Neural cell (in vitro differentiated cells): ENCODE data around the gene ANKRD65. TPM values are rescaled to one million over a fixed set of nuclear protein-coding genes. Genes with fewer than 3 reads are reported as not detected.

Experiments
- H2AFZ ChIP-seq: fragments of 200-600, 300-800 bp; sonication (generic), shearing (Covaris generic); 2 replicates; pipeline ENCODE4 v1.6.0; 2014; ENCODE audit warnings: low read depth, mild to moderate bottlenecking, antibody characterized with exemption, low read length, moderate library complexity
- H3F3A ChIP-seq: fragments of 200-600 bp; shearing (Covaris generic); 2 replicates; pipeline ENCODE4 v1.6.1; 2016; ENCODE audit warnings: mild to moderate bottlenecking, moderate library complexity, mixed read lengths, antibody characterized with exemption, low read length; ENCODE audit not compliant: insufficient read depth, poor library complexity, severe bottlenecking
- H3K27ac ChIP-seq: fragments of 200-600, 300-800 bp; sonication (generic), shearing (Covaris generic); 2 replicates; pipeline ENCODE4 v1.5.1; 2014; ENCODE audit warnings: mild to moderate bottlenecking, low read length, moderate library complexity
- H3K27me3 ChIP-seq: fragments of 300-800, 200-600 bp; sonication (generic), shearing (Covaris generic); 2 replicates; pipeline ENCODE4 v1.6.0; 2014; ENCODE audit warnings: mild to moderate bottlenecking, low read depth, low read length, moderate library complexity; ENCODE audit not compliant: insufficient read depth
- H3K36me3 ChIP-seq: fragments of 300-800, 200-600 bp; sonication (generic), shearing (Covaris generic); 2 replicates; pipeline ENCODE4 v1.5.1; 2014; ENCODE audit warnings: mild to moderate bottlenecking, antibody characterized with exemption, low read length, moderate library complexity; ENCODE audit not compliant: insufficient read depth
- H3K4me2 ChIP-seq: fragments of 300-800, 200-600 bp; sonication (generic), shearing (Covaris generic); 2 replicates; pipeline ENCODE4 v1.6.0; 2014; ENCODE audit warnings: mild to moderate bottlenecking, low read length
- H3K4me3 ChIP-seq: fragments of 300-800, 200-600 bp; sonication (generic), shearing (Covaris generic); 2 replicates; pipeline ENCODE4 v1.5.1; 2014; ENCODE audit warnings: mild to moderate bottlenecking, low read length, moderate library complexity
- H3K79me2 ChIP-seq: fragments of 200-600 bp; shearing (Covaris generic); replicated peaks from 2 replicates; pipeline ENCODE4 v1.6.0; 2014; ENCODE audit warnings: mild to moderate bottlenecking, low read length, moderate library complexity; ENCODE audit not compliant: insufficient read depth
- H3K9ac ChIP-seq: fragments of 300-800, 200-600 bp; sonication (generic), shearing (Covaris generic); 2 replicates; pipeline ENCODE4 v1.6.1; 2016; ENCODE audit warnings: mild to moderate bottlenecking, low read length, mixed read lengths
- H3K9me2 ChIP-seq: fragments of 200-600 bp; shearing (Covaris generic); 2 replicates; pipeline ENCODE4 v1.6.1; 2016; ENCODE audit warnings: mild to moderate bottlenecking, low read length, mixed read lengths; ENCODE audit not compliant: insufficient read depth
- H3K9me3 ChIP-seq: fragments of 200-600, 300-800 bp; sonication (generic), shearing (Covaris generic); 2 replicates; pipeline ENCODE4 v1.6.1; 2016; ENCODE audit warnings: mild to moderate bottlenecking, mixed run types, low read length, moderate library complexity, mixed read lengths
- H4K20me1 ChIP-seq: fragments of 200-600 bp; shearing (Covaris generic); 2 replicates; pipeline ENCODE4 v1.6.1; 2016; ENCODE audit warnings: mild to moderate bottlenecking, mixed run types; ENCODE audit not compliant: insufficient read depth
- EP300 ChIP-seq: fragments of 450-650 bp; conservative IDR thresholded peaks from 2 replicates; pipeline ENCODE4 v1.6.1; 2014; ENCODE audit warnings: antibody characterized with exemption, mild to moderate bottlenecking, moderate library complexity; ENCODE audit not compliant: poor library complexity, severe bottlenecking
- EZH2 ChIP-seq: fragments of 200-600, 300-800 bp; shearing (Covaris generic), sonication (generic); IDR thresholded peaks from 2 replicates; pipeline ENCODE4 v1.6.1; 2014; ENCODE audit warnings: antibody characterized with exemption, low read length, borderline replicate concordance, mild to moderate bottlenecking; ENCODE audit not compliant: insufficient read depth, poor library complexity, severe bottlenecking
- MXI1 ChIP-seq: fragments of 450-650 bp; conservative IDR thresholded peaks from 2 replicates; pipeline ENCODE4 v1.6.1; 2014; ENCODE audit warnings: antibody characterized with exemption, mild to moderate bottlenecking; ENCODE audit not compliant: poor library complexity, severe bottlenecking
- POLR2AphosphoS5 ChIP-seq: IDR thresholded peaks from 2 replicates; pipeline ENCODE4 v1.6.1; 2012
- RAD21 ChIP-seq: fragments of 450-650 bp; conservative IDR thresholded peaks from 2 replicates; pipeline ENCODE4 v1.6.1; 2014; ENCODE audit warnings: antibody characterized with exemption, mild to moderate bottlenecking, moderate library complexity
- SMC3 ChIP-seq: fragments of 450-650 bp; conservative IDR thresholded peaks from 2 replicates; pipeline ENCODE4 v1.6.1; 2014; ENCODE audit warnings: antibody characterized with exemption, mild to moderate bottlenecking, moderate library complexity; ENCODE audit not compliant: poor library complexity
- TAF1 ChIP-seq: IDR thresholded peaks from 2 replicates; pipeline ENCODE4 v1.6.1; 2012; ENCODE audit warnings: low read depth
- polyA plus RNA-seq: library from polyadenylated mRNA; depleted of rRNA; stranded (reverse); fragments of >200 nt; gene quantifications from 2 replicates; pipeline ENCODE4 v1.2.3, GENCODE V29; 2014
- TF ChIP-seq, protein P1 (sequence below): IDR thresholded peaks from 2 replicates; pipeline ENCODE4 v1.6.1; 2012; ENCODE audit warnings: borderline replicate concordance
- TF ChIP-seq, protein P2 (sequence below): fragments of 450-650 bp; IDR thresholded peaks from 2 replicates; pipeline ENCODE4 v1.5.1; 2014; ENCODE audit warnings: antibody characterized with exemption, mild to moderate bottlenecking, moderate library complexity; ENCODE audit not compliant: poor library complexity, severe bottlenecking

ANKRD65 gene
- polyA plus RNA-seq, 1 donor from 2014 or later, result not detected

DNA sequence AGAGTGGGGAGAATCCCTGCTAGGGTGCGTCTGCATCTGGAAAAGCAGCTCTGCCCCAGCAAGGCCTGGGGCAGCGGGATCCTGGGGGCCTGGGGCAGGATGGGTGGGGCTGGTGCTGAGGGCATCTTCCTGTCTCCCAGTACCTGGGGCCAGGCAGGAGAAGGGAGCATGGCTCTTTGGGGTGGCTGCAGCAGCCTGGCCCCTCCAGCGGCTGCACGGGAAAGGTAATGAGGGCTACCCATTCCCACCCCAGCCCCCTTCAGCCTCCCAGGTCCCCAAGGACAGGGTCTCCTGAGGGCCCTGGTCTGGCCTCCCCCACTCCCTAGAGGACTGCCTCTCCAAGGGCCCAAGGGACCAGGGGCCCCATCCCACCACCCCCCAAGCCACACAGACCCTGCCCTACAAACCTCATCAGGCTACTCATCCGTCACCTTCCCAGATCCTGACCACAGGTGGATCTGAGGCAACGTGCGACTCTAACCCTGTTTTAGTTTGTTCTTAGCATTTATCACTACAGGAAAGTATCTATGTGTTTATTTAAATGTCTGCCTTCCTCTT is 910 bp upstream of the ANKRD65 start:
- no peak for TF ChIP-seq SMC3
- no peak for TF ChIP-seq RAD21
- TF ChIP-seq, protein P1, sequence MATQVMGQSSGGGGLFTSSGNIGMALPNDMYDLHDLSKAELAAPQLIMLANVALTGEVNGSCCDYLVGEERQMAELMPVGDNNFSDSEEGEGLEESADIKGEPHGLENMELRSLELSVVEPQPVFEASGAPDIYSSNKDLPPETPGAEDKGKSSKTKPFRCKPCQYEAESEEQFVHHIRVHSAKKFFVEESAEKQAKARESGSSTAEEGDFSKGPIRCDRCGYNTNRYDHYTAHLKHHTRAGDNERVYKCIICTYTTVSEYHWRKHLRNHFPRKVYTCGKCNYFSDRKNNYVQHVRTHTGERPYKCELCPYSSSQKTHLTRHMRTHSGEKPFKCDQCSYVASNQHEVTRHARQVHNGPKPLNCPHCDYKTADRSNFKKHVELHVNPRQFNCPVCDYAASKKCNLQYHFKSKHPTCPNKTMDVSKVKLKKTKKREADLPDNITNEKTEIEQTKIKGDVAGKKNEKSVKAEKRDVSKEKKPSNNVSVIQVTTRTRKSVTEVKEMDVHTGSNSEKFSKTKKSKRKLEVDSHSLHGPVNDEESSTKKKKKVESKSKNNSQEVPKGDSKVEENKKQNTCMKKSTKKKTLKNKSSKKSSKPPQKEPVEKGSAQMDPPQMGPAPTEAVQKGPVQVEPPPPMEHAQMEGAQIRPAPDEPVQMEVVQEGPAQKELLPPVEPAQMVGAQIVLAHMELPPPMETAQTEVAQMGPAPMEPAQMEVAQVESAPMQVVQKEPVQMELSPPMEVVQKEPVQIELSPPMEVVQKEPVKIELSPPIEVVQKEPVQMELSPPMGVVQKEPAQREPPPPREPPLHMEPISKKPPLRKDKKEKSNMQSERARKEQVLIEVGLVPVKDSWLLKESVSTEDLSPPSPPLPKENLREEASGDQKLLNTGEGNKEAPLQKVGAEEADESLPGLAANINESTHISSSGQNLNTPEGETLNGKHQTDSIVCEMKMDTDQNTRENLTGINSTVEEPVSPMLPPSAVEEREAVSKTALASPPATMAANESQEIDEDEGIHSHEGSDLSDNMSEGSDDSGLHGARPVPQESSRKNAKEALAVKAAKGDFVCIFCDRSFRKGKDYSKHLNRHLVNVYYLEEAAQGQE, result no peak
- no peak for TF ChIP-seq MXI1
- no peak for TF ChIP-seq TAF1
- no peak for TF ChIP-seq EP300
- no peak for TF ChIP-seq EZH2
- TF ChIP-seq, protein P2, sequence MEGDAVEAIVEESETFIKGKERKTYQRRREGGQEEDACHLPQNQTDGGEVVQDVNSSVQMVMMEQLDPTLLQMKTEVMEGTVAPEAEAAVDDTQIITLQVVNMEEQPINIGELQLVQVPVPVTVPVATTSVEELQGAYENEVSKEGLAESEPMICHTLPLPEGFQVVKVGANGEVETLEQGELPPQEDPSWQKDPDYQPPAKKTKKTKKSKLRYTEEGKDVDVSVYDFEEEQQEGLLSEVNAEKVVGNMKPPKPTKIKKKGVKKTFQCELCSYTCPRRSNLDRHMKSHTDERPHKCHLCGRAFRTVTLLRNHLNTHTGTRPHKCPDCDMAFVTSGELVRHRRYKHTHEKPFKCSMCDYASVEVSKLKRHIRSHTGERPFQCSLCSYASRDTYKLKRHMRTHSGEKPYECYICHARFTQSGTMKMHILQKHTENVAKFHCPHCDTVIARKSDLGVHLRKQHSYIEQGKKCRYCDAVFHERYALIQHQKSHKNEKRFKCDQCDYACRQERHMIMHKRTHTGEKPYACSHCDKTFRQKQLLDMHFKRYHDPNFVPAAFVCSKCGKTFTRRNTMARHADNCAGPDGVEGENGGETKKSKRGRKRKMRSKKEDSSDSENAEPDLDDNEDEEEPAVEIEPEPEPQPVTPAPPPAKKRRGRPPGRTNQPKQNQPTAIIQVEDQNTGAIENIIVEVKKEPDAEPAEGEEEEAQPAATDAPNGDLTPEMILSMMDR, result no peak
- no peak for TF ChIP-seq POLR2AphosphoS5
- Histone ChIP-seq H3K4me2 (no peak overlapping the region), H3K9me3 (no peaks in the 10 kb centered on the region), H4K20me1 (no peaks in the 10 kb centered on the region), H3K79me2 (no peaks in the 10 kb centered on the region), H3K27ac (no peak overlapping the region), H3F3A (no peaks in the 10 kb centered on the region), H3K4me3 (no peak overlapping the region), H3K36me3 (no peaks in the 10 kb centered on the region), H3K27me3 (no peaks in the 10 kb centered on the region), H3K9me2 (no peaks in the 10 kb centered on the region), H3K9ac (no peak overlapping the region), H2AFZ (no peak overlapping the region)

DNA sequence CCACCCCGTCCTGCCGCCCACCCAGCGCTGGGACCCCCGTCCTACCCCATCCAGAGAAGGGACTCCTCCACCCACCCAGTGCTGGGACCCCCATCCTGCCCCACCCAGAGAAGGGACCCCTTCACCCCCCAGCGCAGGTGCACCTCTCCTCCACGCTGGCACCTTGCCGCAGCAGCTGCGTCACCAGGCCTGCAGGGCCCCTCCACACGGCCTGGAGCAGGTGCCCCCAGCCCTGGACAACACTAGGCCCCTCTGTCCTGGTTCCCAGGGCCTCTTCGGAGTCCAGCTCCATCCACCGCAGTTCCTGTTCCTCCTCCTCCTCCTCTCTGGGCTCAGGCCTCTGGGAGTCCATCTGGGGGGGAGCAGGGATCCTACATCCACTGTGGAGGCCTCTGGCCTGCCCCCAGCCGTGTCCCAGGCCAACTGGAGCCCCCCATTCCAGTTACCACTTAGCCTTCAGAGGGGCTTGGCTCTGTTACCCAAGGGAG is 378 bp downstream of the ANKRD65 start:
- Histone ChIP-seq H2AFZ (no peak overlapping the region), H3K36me3 (no peaks in the 10 kb centered on the region), H3K9ac (no peak overlapping the region), H3K4me2 (no peak overlapping the region), H3K9me3 (no peaks in the 10 kb centered on the region), H3K27me3 (no peaks in the 10 kb centered on the region), H4K20me1 (no peaks in the 10 kb centered on the region), H3K4me3 (no peak overlapping the region), H3F3A (no peaks in the 10 kb centered on the region), H3K9me2 (no peaks in the 10 kb centered on the region), H3K79me2 (no peaks in the 10 kb centered on the region), H3K27ac (no peak overlapping the region)
- TF ChIP-seq MXI1 (no peak), POLR2AphosphoS5 (no peak), RAD21 (no peak), EP300 (no peak), TAF1 (no peak), SMC3 (no peak), EZH2 (no peak)
- TF ChIP-seq, protein P2, result no peak
- TF ChIP-seq, protein P1, result no peak
